Left colon (tissue), 2 donors: ENCODE data around the gene PKM. TPM values are rescaled to one million over a fixed set of nuclear protein-coding genes. Genes with fewer than 3 reads are reported as not detected.

ENCODE experiments used
- ATAC-seq: fragments of 200-7000 bp; cut with Tn5 transposase; one replicate; pipeline ENCODE4 v1.9.1; 2020; ENCODE audit warnings: mild to moderate bottlenecking, moderate library complexity
- DNase-seq, 2 donors: peaks; one replicate each; pipeline ENCODE4 v3.0.0-alpha.2; 2020
- intact Hi-C, 2 donors: fragments of 100-400 bp; cut with DNase I in 1 of 2; cut with micrococcal nuclease in 1 of 2; formaldehyde crosslinking; loops; one replicate each; pipeline versions ENCODE4 v1.11.2 to v1.14.0; 2022; cut with DNase I, micrococcal nuclease
- total RNA-seq, 2 donors: library from RNA; stranded (reverse); fragmentation: NEBNext Ultra II Directional; extraction: Animal tissue kit (Norgen Biotek cat#: 25700); gene quantifications; one replicate each; pipeline ENCODE4 v1.2.1, GENCODE V29; 2021
- donor health status: DM: no; HTN: no; CAD: no.
- donor health status: DM: yes; HTN: yes; CAD: no.

The PKM gene
- total RNA-seq, 2 donors from 2014 or later: 407 to 466 TPM

- no peak for ATAC-seq
- no peak for DNase-seq
- intact Hi-C loops: no loop called here
Measured at GRCh38 chr15:72237853-72238224, 6.8 kb upstream of the PKM start.

- ATAC-seq: peak; percentile 70
- intact Hi-C loops: no loop called here
- DNase-seq: peak in 1 of 2 donors; percentile 68
Measured at GRCh38 chr15:72237029-72237852, 6.3 kb upstream of the PKM start.

- DNase-seq (no peak), ATAC-seq (no peak)
- intact Hi-C loops: no loop called here
Measured at GRCh38 chr15:72236381-72237003, 5.5 kb upstream of the PKM start.

GRCh38 chr15:72235298-72235697 lies 4.3 kb upstream of the PKM start:
- intact Hi-C loops: no loop called here
- ATAC-seq (no peak), DNase-seq (no peak)

GRCh38 chr15:72233769-72234168 lies 2.8 kb upstream of the PKM start:
- no peak for DNase-seq
- intact Hi-C loops: no loop called here
- no peak for ATAC-seq

GRCh38 chr15:72231833-72232478 lies 966 bp upstream of the PKM start:
- ATAC-seq (peak; percentile 46), DNase-seq (peak; percentile 50 to 77)
- intact Hi-C loops: no loop called here

GRCh38 chr15:72230197-72231065 lies 559 bp downstream of the PKM start:
- peak; percentile 53 for ATAC-seq
- DNase-seq: peak; percentile 90 to 94
- intact Hi-C loops: no loop called here

- ATAC-seq (peak; percentile 16), DNase-seq (no peak)
- intact Hi-C loops: no loop called here
Measured at GRCh38 chr15:72229947-72230196, 1.1 kb downstream of the PKM start.

GRCh38 chr15:72229076-72229946 lies 1.7 kb downstream of the PKM start:
- intact Hi-C loops: no loop called here
- ATAC-seq: no peak
- peak in 1 of 2 donors; percentile 46 for DNase-seq

- intact Hi-C loops: no loop called here
- DNase-seq (no peak), ATAC-seq (no peak)
Measured at GRCh38 chr15:72227720-72228119, 3.3 kb downstream of the PKM start.

GRCh38 chr15:72227192-72227586 lies 3.8 kb downstream of the PKM start:
- DNase-seq (no peak), ATAC-seq (no peak)
- intact Hi-C loops: no loop called here

- intact Hi-C loops: no loop called here
- no peak for DNase-seq
- ATAC-seq: no peak
Measured at GRCh38 chr15:72223278-72223677, 7.7 kb downstream of the PKM start.

- ATAC-seq: peak; percentile 62
- intact Hi-C loops: no loop called here
- peak in 1 of 2 donors; percentile 47 for DNase-seq
Measured at GRCh38 chr15:72222393-72222792, 8.6 kb downstream of the PKM start.

GRCh38 chr15:72220687-72221086 lies 10.3 kb downstream of the PKM start:
- intact Hi-C loops: no loop called here
- DNase-seq (no peak), ATAC-seq (no peak)

GRCh38 chr15:72217216-72217615 lies 13.8 kb downstream of the PKM start:
- ATAC-seq: no peak
- DNase-seq: no peak
- intact Hi-C loops: no loop called here

- no peak for ATAC-seq
- intact Hi-C loops: no loop called here
- DNase-seq: no peak
Measured at GRCh38 chr15:72216079-72216478, 14.9 kb downstream of the PKM start.

- ATAC-seq (no peak), DNase-seq (no peak)
- intact Hi-C loops: no loop called here
Measured at GRCh38 chr15:72207558-72208085, 23.4 kb downstream of the PKM start.

GRCh38 chr15:72206677-72207000 lies 24.4 kb downstream of the PKM start:
- DNase-seq: no peak
- intact Hi-C loops: no loop called here
- no peak for ATAC-seq
